Gastroesophageal sphincter (tissue), 4 donors: Measurements from ENCODE around the gene DONSON. TPM values are rescaled to one million over a fixed set of nuclear protein-coding genes. Genes with fewer than 3 reads are reported as not detected.
"Not testable (repeated sequence)": the region's sequence is repeated elsewhere in the genome, so short reads cannot be mapped to it uniquely, and the experiment has no call there.

Experiments
- ATAC-seq: fragments of 150-250 bp; one replicate; pipeline ENCODE4 v1.9.1; 2016; ENCODE audit warnings: mild to moderate bottlenecking, moderate library complexity
- H3K27ac ChIP-seq, 4 donors: fragments of 200-600 bp; sonication (generic) in 3 of 4; 1 replicate in 3 of 4; 2 replicates in 1 of 4; pipeline ENCODE4 v1.5.1; 2016 to 2019
- H3K27me3 ChIP-seq: fragments of 200-600 bp; sonication (generic); one replicate; pipeline ENCODE4 v1.5.1; 2019
- H3K36me3 ChIP-seq, 2 donors: fragments of 200-600 bp; sonication (generic); one replicate each; pipeline ENCODE4 v1.5.1; 2019; ENCODE audit warnings: control low read depth in 1 of 2
- H3K4me1 ChIP-seq, 3 donors: fragments of 200-600 bp; sonication (generic); 1 replicate in 2 of 3; 2 replicates in 1 of 3; pipeline ENCODE4 v1.5.1; 2016 to 2019; ENCODE audit warnings: control low read depth in 2 of 3
- H3K4me3 ChIP-seq, 2 donors: fragments of 200-600 bp; sonication (generic); one replicate each; pipeline ENCODE4 v1.5.1; 2019; ENCODE audit warnings: mild to moderate bottlenecking in 1 of 2, moderate library complexity in 1 of 2
- H3K9me3 ChIP-seq, 3 donors: fragments of 200-600 bp; sonication (generic); one replicate each; pipeline ENCODE4 v1.5.1; 2017 to 2019; ENCODE audit warnings: control low read depth in 2 of 3
- CTCF ChIP-seq, 4 experiments: fragments of 200-600 bp in 2 of 4; fragments of 450-650 bp in 2 of 4; sonication (generic) in 1 of 4; IDR thresholded peaks; one replicate each; pipeline ENCODE4 v1.5.1; 2017 to 2019; ENCODE audit warnings: antibody characterized with exemption in 4 of 4, mild to moderate bottlenecking in 2 of 4, moderate library complexity in 2 of 4
- EP300 ChIP-seq: sonication (generic); formaldehyde crosslinking; IDR thresholded peaks from one replicate; pipeline ENCODE4 v1.6.1; 2017; ENCODE audit warnings: antibody characterized with exemption, mild to moderate bottlenecking
- POLR2A ChIP-seq, 2 donors: fragments of 450-650 bp; IDR thresholded peaks; one replicate each; pipeline ENCODE4 v1.6.1; 2017; ENCODE audit warnings: antibody characterized with exemption in 2 of 2, mild to moderate bottlenecking in 2 of 2, moderate library complexity in 1 of 2
- POLR2AphosphoS5 ChIP-seq: sonication (generic); formaldehyde crosslinking; IDR thresholded peaks from one replicate; pipeline ENCODE4 v1.6.1; 2017; ENCODE audit warnings: antibody characterized with exemption
- WGBS, 2 donors: methylation state at CpG; one replicate each; pipeline ENCODE4 v1.1.5; 2018; ENCODE audit warnings: low coverage in 1 of 2; 5-methylcytosine and 5-hydroxymethylcytosine counted together
- total RNA-seq, 4 donors: library from RNA; depleted of rRNA; stranded (reverse); fragments of >200 nt; gene quantifications; one replicate each; pipeline ENCODE4 v1.1.0, GENCODE V29; 2016

DONSON gene
- total RNA-seq, 4 donors from 2014 or later: 3.1 to 7.2 (median 4.7) TPM

GRCh38 chr21:33586927-33587326, 1.6 kb downstream of the DONSON start:
- no peak for ATAC-seq
- no peaks in the 10 kb centered on the region for H3K9me3 ChIP-seq
- peaks cover 0 to 15% (median 0%) of the 10 kb centered on the region in 3 donors for H3K4me1 ChIP-seq
- H3K27ac ChIP-seq: no peak overlapping the region
- no peak overlapping the region for H3K4me3 ChIP-seq
- no peaks in the 10 kb centered on the region for H3K27me3 ChIP-seq
- H3K36me3 ChIP-seq: peaks cover 0 to 7% of the 10 kb centered on the region in 2 donors
- TF ChIP-seq CTCF (IDR thresholded peaks at IDR 0.05): no peak
- no peak for TF ChIP-seq EP300
- no peak for TF ChIP-seq POLR2A (IDR thresholded peaks at IDR 0.05)
- no peak for TF ChIP-seq POLR2AphosphoS5
- WGBS, 2 donors: 44 to 69% methylated on average over 3 to 4 of the region's 6 CpGs

DNA sequence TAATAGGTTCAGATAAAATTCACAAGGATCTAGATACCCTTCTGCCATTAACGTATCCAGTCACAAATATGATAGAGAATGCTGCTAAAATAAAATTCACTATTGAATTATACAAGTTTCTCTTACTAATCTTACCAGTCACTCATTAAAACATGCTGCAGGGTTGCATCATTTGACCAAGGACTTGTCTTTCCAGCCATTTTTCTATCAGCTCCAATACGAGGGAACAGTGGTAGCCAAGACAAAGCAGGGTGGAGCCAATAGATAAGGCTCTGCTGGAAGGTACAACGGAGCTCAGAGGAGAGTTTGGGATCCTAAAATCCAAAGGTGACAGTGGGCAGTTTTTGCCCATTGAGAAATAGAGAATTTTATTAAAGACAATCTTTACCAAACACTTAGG, 4.0 kb downstream of the DONSON start:
- peaks cover 0 to 12% of the 10 kb centered on the region in 2 donors for H3K36me3 ChIP-seq
- no peaks in the 10 kb centered on the region for H3K27me3 ChIP-seq
- H3K27ac ChIP-seq: no peak overlapping the region
- H3K4me3 ChIP-seq: no peak overlapping the region
- no peak for ATAC-seq
- H3K9me3 ChIP-seq: no peaks in the 10 kb centered on the region
- TF ChIP-seq EP300: no peak
- no peak for TF ChIP-seq POLR2A (IDR thresholded peaks at IDR 0.05)
- TF ChIP-seq CTCF (IDR thresholded peaks at IDR 0.05): no peak
- no peak for TF ChIP-seq POLR2AphosphoS5
- peaks cover 0 to 16% (median 0%) of the 10 kb centered on the region in 3 donors for H3K4me1 ChIP-seq
- WGBS, 2 donors: 85 to 94% methylated on average over 3 of the region's 3 CpGs

GRCh38 chr21:33578959-33579542, 9.4 kb downstream of the DONSON start:
- 75 to 79% methylated on average over 7 of the region's 7 CpGs for WGBS, 2 donors
- TF ChIP-seq POLR2A (IDR thresholded peaks at IDR 0.05) (no peak), CTCF (IDR thresholded peaks at IDR 0.05) (no peak), EP300 (no peak), POLR2AphosphoS5 (no peak)
- no peaks in the 10 kb centered on the region for H3K27me3 ChIP-seq
- H3K4me1 ChIP-seq: peaks cover 0 to 26% (median 3%) of the 10 kb centered on the region in 3 donors
- H3K27ac ChIP-seq: peak overlapping the region in 1 of 4 donors; percentile 45
- peaks cover 3 to 59% of the 10 kb centered on the region in 2 donors for H3K36me3 ChIP-seq
- no peak for ATAC-seq
- no peaks in the 10 kb centered on the region for H3K9me3 ChIP-seq
- no peak overlapping the region for H3K4me3 ChIP-seq

GRCh38 chr21:33578214-33578613, 10.3 kb downstream of the DONSON start:
- TF ChIP-seq POLR2A (IDR thresholded peaks at IDR 0.05) (no peak), POLR2AphosphoS5 (no peak)
- no peak overlapping the region for H3K27ac ChIP-seq
- WGBS, 2 donors: 33 to 75% methylated on average over 2 of the region's 2 CpGs
- peaks cover 0 to 34% (median 3%) of the 10 kb centered on the region in 3 donors for H3K4me1 ChIP-seq
- no peaks in the 10 kb centered on the region for H3K9me3 ChIP-seq
- peaks cover 3 to 67% of the 10 kb centered on the region in 2 donors for H3K36me3 ChIP-seq
- H3K4me3 ChIP-seq: no peak overlapping the region
- no peak for ATAC-seq
- H3K27me3 ChIP-seq: no peaks in the 10 kb centered on the region

GRCh38 chr21:33576741-33577141, 11.7 kb downstream of the DONSON start:
- not testable (repeated sequence) for H3K4me3 ChIP-seq, H3K27me3 ChIP-seq, H3K9me3 ChIP-seq, ATAC-seq
- peaks cover 3 to 73% of the 10 kb centered on the region in 2 donors for H3K36me3 ChIP-seq
- WGBS, 2 donors: 30 to 40% methylated on average over 1 to 2 of the region's 2 CpGs
- H3K4me1 ChIP-seq: peaks cover 0 to 49% (median 7%) of the 10 kb centered on the region in 3 donors
- H3K27ac ChIP-seq: peak overlapping the region in 2 of 4 donors; percentile 2 to 10

DNA sequence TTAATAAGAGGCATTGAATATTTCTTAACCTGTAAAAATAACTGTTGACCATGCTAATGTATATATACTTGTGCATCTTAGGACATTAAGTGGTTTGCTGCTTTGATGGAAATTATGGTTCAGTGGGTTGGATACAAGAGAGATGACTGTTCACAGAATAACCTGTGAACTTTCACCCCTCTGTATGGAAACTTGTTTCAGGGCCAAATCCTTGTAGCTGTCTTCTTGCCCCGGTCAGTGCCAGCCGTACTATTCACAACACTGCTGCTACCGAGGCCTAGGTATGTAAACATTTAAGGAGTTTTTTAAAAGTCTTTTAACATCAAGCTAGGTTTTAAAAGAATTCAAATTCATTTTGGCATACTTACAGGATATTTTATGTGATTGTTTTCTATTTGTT, 16.1 kb downstream of the DONSON start:
- ATAC-seq: no peak
- H3K36me3 ChIP-seq: peaks cover 3 to 93% of the 10 kb centered on the region in 2 donors
- no peaks in the 10 kb centered on the region for H3K9me3 ChIP-seq
- no peak for TF ChIP-seq CTCF (IDR thresholded peaks at IDR 0.05)
- TF ChIP-seq POLR2A (IDR thresholded peaks at IDR 0.05): no peak
- TF ChIP-seq EP300: no peak
- TF ChIP-seq POLR2AphosphoS5: peak; percentile 38
- H3K27me3 ChIP-seq: no peaks in the 10 kb centered on the region
- H3K4me3 ChIP-seq: no peak overlapping the region
- H3K27ac ChIP-seq: peak overlapping the region in 2 of 4 donors; percentile 6 to 54
- peaks cover 0 to 52% (median 4%) of the 10 kb centered on the region in 3 donors for H3K4me1 ChIP-seq
- WGBS, 2 donors: 27 to 57% methylated on average over 3 of the region's 3 CpGs
